CD4-positive, alpha-beta T cell treated with Interleukin-4 for 4 hours (primary cell): ENCODE results near the gene TMEM200C.
"Not testable (repeated sequence)": the region's sequence is repeated elsewhere in the genome, so short reads cannot be mapped to it uniquely, and the experiment has no call there.

ENCODE experiments used
- DNase-seq: peaks from one replicate; pipeline ENCODE4 v3.0.0-alpha.2; 2020

TMEM200C gene

GRCh38 chr18:5891184-5891853 is 4.0 kb downstream of the TMEM200C start:
- no peak for DNase-seq

- no peak for DNase-seq
Observed at GRCh38 chr18:5890331-5891183, 4.8 kb downstream of the TMEM200C start.

GRCh38 chr18:5885361-5885760 is 10.0 kb downstream of the TMEM200C start:
- DNase-seq: no peak

- no peak for DNase-seq
Observed at GRCh38 chr18:5884375-5884774, 10.9 kb downstream of the TMEM200C start.

GRCh38 chr18:5879479-5879882 is 15.8 kb downstream of the TMEM200C start:
- no peak for DNase-seq

- DNase-seq: no peak
Observed at GRCh38 chr18:5876891-5877290, 18.4 kb downstream of the TMEM200C start.

- no peak for DNase-seq
Observed at GRCh38 chr18:5874336-5874735, 21.0 kb downstream of the TMEM200C start.

GRCh38 chr18:5872886-5873285 is 22.4 kb downstream of the TMEM200C start:
- no peak for DNase-seq

GRCh38 chr18:5871426-5871825 is 23.9 kb downstream of the TMEM200C start:
- no peak for DNase-seq

GRCh38 chr18:5868218-5868854 is 27.0 kb downstream of the TMEM200C start:
- DNase-seq: no peak

GRCh38 chr18:5865521-5865920 is 29.8 kb downstream of the TMEM200C start:
- DNase-seq: no peak

GRCh38 chr18:5862127-5862526 is 33.2 kb downstream of the TMEM200C start:
- not testable (repeated sequence) for DNase-seq

- no peak for DNase-seq
Observed at GRCh38 chr18:5857180-5857579, 38.1 kb downstream of the TMEM200C start.

- DNase-seq: no peak
Observed at GRCh38 chr18:5853253-5853652, 42.1 kb downstream of the TMEM200C start.

GRCh38 chr18:5851998-5852397 is 43.3 kb downstream of the TMEM200C start:
- no peak for DNase-seq

- no peak for DNase-seq
Observed at GRCh38 chr18:5842653-5843052, 52.7 kb downstream of the TMEM200C start.

GRCh38 chr18:5841518-5841917 is 53.8 kb downstream of the TMEM200C start:
- DNase-seq: no peak

GRCh38 chr18:5840547-5840946 is 54.8 kb downstream of the TMEM200C start:
- DNase-seq: no peak

- no peak for DNase-seq
Observed at GRCh38 chr18:5840025-5840424, 55.3 kb downstream of the TMEM200C start.

GRCh38 chr18:5839102-5839501 is 56.2 kb downstream of the TMEM200C start:
- no peak for DNase-seq
